CD4-positive, alpha-beta memory T cell (primary cell): ENCODE results near the gene DLK1. TPM values are rescaled to one million over a fixed set of nuclear protein-coding genes. Genes with fewer than 3 reads are reported as not detected.

Experiments
- CTCF ChIA-PET: fragments of 350-600 bp; sonication (Branson Sonifier 250); formaldehyde crosslinking; loops from one replicate; lab custom pipeline; 2021; ENCODE audit warnings: inconsistent platforms; ENCODE audit not compliant: partially characterized antibody; lab: Charles Lee
- POLR2A ChIA-PET: fragments of 350-600 bp; sonication (Branson Sonifier 250); formaldehyde crosslinking; loops from one replicate; lab custom pipeline; 2021; ENCODE audit not compliant: partially characterized antibody; lab: Charles Lee
- DNase-seq, 5 donors: peaks; one replicate each; pipeline versions ENCODE4 v3.0.0 to v3.0.0-alpha.2; 2020 to 2022; ENCODE audit warnings: mixed read lengths in 1 of 5
- H3K27ac ChIP-seq: one replicate; pipeline ENCODE4 v1.7.0; 2013; ENCODE audit warnings: low read depth, low read length
- H3K27me3 ChIP-seq: 2 replicates; pipeline ENCODE4 v1.7.0; 2013; ENCODE audit warnings: mild to moderate bottlenecking, low read length, moderate library complexity; ENCODE audit not compliant: insufficient read depth
- H3K36me3 ChIP-seq: 2 replicates; pipeline ENCODE4 v1.7.0; 2013; ENCODE audit warnings: mild to moderate bottlenecking, low read length, moderate library complexity; ENCODE audit not compliant: insufficient read depth
- H3K4me1 ChIP-seq: 2 replicates; pipeline ENCODE4 v1.7.0; 2013; ENCODE audit warnings: mild to moderate bottlenecking, low read length, moderate library complexity; ENCODE audit not compliant: insufficient read depth
- H3K4me3 ChIP-seq, 2 donors: one replicate each; pipeline ENCODE4 v1.7.0; 2013; ENCODE audit warnings: low read length in 2 of 2, mild to moderate bottlenecking in 1 of 2
- H3K9me3 ChIP-seq, 2 donors: one replicate each; pipeline ENCODE4 v1.7.0; 2013; ENCODE audit warnings: low read length in 2 of 2, control low read depth in 1 of 2; ENCODE audit not compliant: control insufficient read depth in 1 of 2
- H3K27ac Mint-ChIP-seq, 7 donors: one replicate each; pipeline ENCODE4 v1.8.0; 2020 to 2021; ENCODE audit warnings: mixed read lengths in 7 of 7, mild to moderate bottlenecking in 6 of 7, inconsistent platforms in 3 of 7, moderate library complexity in 3 of 7
- H3K27me3 Mint-ChIP-seq, 2 donors: one replicate each; pipeline ENCODE4 v1.8.0; 2020 to 2021; ENCODE audit warnings: mixed read lengths in 2 of 2
- H3K36me3 Mint-ChIP-seq, 2 donors: one replicate each; pipeline ENCODE4 v1.8.0; 2020 to 2021; ENCODE audit warnings: mixed read lengths in 2 of 2, inconsistent platforms in 1 of 2, mild to moderate bottlenecking in 1 of 2
- H3K4me1 Mint-ChIP-seq, 4 donors: one replicate each; pipeline ENCODE4 v1.8.0; 2020 to 2021; ENCODE audit warnings: mixed read lengths in 4 of 4, mild to moderate bottlenecking in 1 of 4
- H3K4me3 Mint-ChIP-seq, 8 donors: one replicate each; pipeline ENCODE4 v1.8.0; 2020 to 2021; ENCODE audit warnings: mixed read lengths in 8 of 8, mild to moderate bottlenecking in 7 of 8, moderate library complexity in 6 of 8, inconsistent platforms in 3 of 8
- H3K9me3 Mint-ChIP-seq, 8 donors: one replicate each; pipeline ENCODE4 v1.8.0; 2020 to 2021; ENCODE audit warnings: mixed read lengths in 8 of 8, mild to moderate bottlenecking in 5 of 8, inconsistent platforms in 3 of 8, moderate library complexity in 1 of 8
- intact Hi-C: fragments of 100-400 bp; cut with micrococcal nuclease; formaldehyde crosslinking; loops from one replicate; pipeline ENCODE4 v1.15.1; 2023
- polyA plus RNA-seq, 2 donors: library from polyadenylated mRNA; unstranded; fragments of 300-500 nt; fragmentation: Illumina TruSeq; gene quantifications; one replicate each; pipeline ENCODE4 v1.2.3, GENCODE V29; 2021
- total RNA-seq, 2 experiments: library from RNA; stranded (reverse); gene quantifications; one replicate each; pipeline ENCODE4 v1.2.3, GENCODE V29; 2021

Gene DLK1
- total and polyA plus RNA-seq, 4 experiments from 2014 or later: not detected

GRCh38 chr14:100694579-100695422, 31.9 kb upstream of the DLK1 start:
- no peak overlapping the region for H3K4me3 ChIP-seq
- H3K27ac Mint-ChIP-seq: no peak overlapping the region
- no peaks in the 10 kb centered on the region for H3K4me1 Mint-ChIP-seq
- H3K9me3 ChIP-seq: no peaks in the 10 kb centered on the region
- intact Hi-C loops: no loop called here
- no peaks in the 10 kb centered on the region for H3K36me3 ChIP-seq
- ChIA-PET POLR2A (no interaction called here), CTCF (no interaction called here)
- no peaks in the 10 kb centered on the region for H3K4me1 ChIP-seq
- no peak overlapping the region for H3K27ac ChIP-seq
- H3K27me3 ChIP-seq: no peaks in the 10 kb centered on the region
- no peak for DNase-seq
- peaks cover 3 to 17% of the 10 kb centered on the region in 2 donors for H3K27me3 Mint-ChIP-seq
- no peaks in the 10 kb centered on the region for H3K36me3 Mint-ChIP-seq
- peaks cover 0 to 2% (median 0%) of the 10 kb centered on the region in 8 donors for H3K9me3 Mint-ChIP-seq
- H3K4me3 Mint-ChIP-seq: no peak overlapping the region

- H3K27ac ChIP-seq: no peak overlapping the region
- CTCF ChIA-PET: no interaction called here
- no peaks in the 10 kb centered on the region for H3K4me1 Mint-ChIP-seq
- no peaks in the 10 kb centered on the region for H3K4me1 ChIP-seq
- H3K27ac Mint-ChIP-seq: no peak overlapping the region
- H3K9me3 Mint-ChIP-seq: peaks cover 0 to 2% (median 0%) of the 10 kb centered on the region in 8 donors
- POLR2A ChIA-PET: no interaction called here
- DNase-seq: no peak
- no peaks in the 10 kb centered on the region for H3K36me3 ChIP-seq
- no peaks in the 10 kb centered on the region for H3K9me3 ChIP-seq
- peaks cover 4 to 15% of the 10 kb centered on the region in 2 donors for H3K27me3 Mint-ChIP-seq
- no peaks in the 10 kb centered on the region for H3K27me3 ChIP-seq
- H3K4me3 ChIP-seq: no peak overlapping the region
- no peak overlapping the region for H3K4me3 Mint-ChIP-seq
- no peaks in the 10 kb centered on the region for H3K36me3 Mint-ChIP-seq
- intact Hi-C loops: no loop called here
Observed at GRCh38 chr14:100695423-100695738, 31.3 kb upstream of the DLK1 start.

GRCh38 chr14:100696008-100696407, 30.7 kb upstream of the DLK1 start:
- H3K27ac Mint-ChIP-seq: no peak overlapping the region
- intact Hi-C loops: no loop called here
- no peaks in the 10 kb centered on the region for H3K36me3 Mint-ChIP-seq
- H3K9me3 ChIP-seq: no peaks in the 10 kb centered on the region
- H3K4me3 Mint-ChIP-seq: no peak overlapping the region
- peaks cover 0 to 2% (median 0%) of the 10 kb centered on the region in 8 donors for H3K9me3 Mint-ChIP-seq
- H3K27ac ChIP-seq: no peak overlapping the region
- ChIA-PET POLR2A (no interaction called here), CTCF (no interaction called here)
- no peak for DNase-seq
- H3K36me3 ChIP-seq: no peaks in the 10 kb centered on the region
- H3K27me3 ChIP-seq: no peaks in the 10 kb centered on the region
- peaks cover 4 to 19% of the 10 kb centered on the region in 2 donors for H3K27me3 Mint-ChIP-seq
- H3K4me1 ChIP-seq: no peaks in the 10 kb centered on the region
- no peak overlapping the region for H3K4me3 ChIP-seq
- H3K4me1 Mint-ChIP-seq: no peaks in the 10 kb centered on the region

GRCh38 chr14:100696590-100696989, 30.1 kb upstream of the DLK1 start:
- H3K9me3 ChIP-seq: no peaks in the 10 kb centered on the region
- no peak overlapping the region for H3K27ac Mint-ChIP-seq

GRCh38 chr14:100698066-100698465, 28.6 kb upstream of the DLK1 start:
- Histone ChIP-seq H3K36me3 (no peaks in the 10 kb centered on the region), H3K27me3 (no peaks in the 10 kb centered on the region), H3K27ac (no peak overlapping the region), H3K9me3 (no peaks in the 10 kb centered on the region), H3K4me3 (no peak overlapping the region), H3K4me1 (no peaks in the 10 kb centered on the region)
- intact Hi-C loops: no loop called here
- Mint-ChIP-seq H3K4me1 (no peaks in the 10 kb centered on the region), H3K36me3 (no peaks in the 10 kb centered on the region), H3K27me3 (peaks cover 4 to 20% of the 10 kb centered on the region in 2 donors), H3K9me3 (peaks cover 0 to 2% (median 0%) of the 10 kb centered on the region in 8 donors), H3K27ac (no peak overlapping the region), H3K4me3 (no peak overlapping the region)
- CTCF ChIA-PET: no interaction called here
- no peak for DNase-seq
- POLR2A ChIA-PET: no interaction called here

More at GRCh38 chr14:100696590-100696989, 30.1 kb upstream of the DLK1 start:
- Mint-ChIP-seq H3K4me3 (no peak overlapping the region), H3K36me3 (no peaks in the 10 kb centered on the region), H3K27me3 (peaks cover 4 to 22% of the 10 kb centered on the region in 2 donors), H3K9me3 (peaks cover 0 to 2% (median 0%) of the 10 kb centered on the region in 8 donors), H3K4me1 (no peaks in the 10 kb centered on the region)
- CTCF ChIA-PET: no interaction called here
- H3K27me3 ChIP-seq: no peaks in the 10 kb centered on the region
- no peaks in the 10 kb centered on the region for H3K36me3 ChIP-seq
- intact Hi-C loops: no loop called here
- no peak overlapping the region for H3K4me3 ChIP-seq
- no peak for DNase-seq
- H3K27ac ChIP-seq: no peak overlapping the region
- H3K4me1 ChIP-seq: no peaks in the 10 kb centered on the region
- POLR2A ChIA-PET: no interaction called here

- Mint-ChIP-seq H3K4me3 (no peak overlapping the region), H3K27ac (no peak overlapping the region), H3K27me3 (peaks cover 4 to 18% of the 10 kb centered on the region in 2 donors), H3K4me1 (no peaks in the 10 kb centered on the region), H3K36me3 (no peaks in the 10 kb centered on the region), H3K9me3 (peaks cover 0 to 2% (median 0%) of the 10 kb centered on the region in 8 donors)
- no peaks in the 10 kb centered on the region for H3K4me1 ChIP-seq
- no peaks in the 10 kb centered on the region for H3K36me3 ChIP-seq
- H3K27me3 ChIP-seq: no peaks in the 10 kb centered on the region
- CTCF ChIA-PET: no interaction called here
- intact Hi-C loops: no loop called here
- POLR2A ChIA-PET: no interaction called here
- H3K27ac ChIP-seq: no peak overlapping the region
- no peak overlapping the region for H3K4me3 ChIP-seq
- H3K9me3 ChIP-seq: no peaks in the 10 kb centered on the region
- no peak for DNase-seq
Observed at GRCh38 chr14:100698666-100699448, 27.8 kb upstream of the DLK1 start.

- no peaks in the 10 kb centered on the region for H3K4me1 Mint-ChIP-seq
- intact Hi-C loops: no loop called here
- Histone ChIP-seq H3K4me1 (no peaks in the 10 kb centered on the region), H3K4me3 (no peak overlapping the region), H3K36me3 (no peaks in the 10 kb centered on the region), H3K9me3 (no peaks in the 10 kb centered on the region), H3K27me3 (no peaks in the 10 kb centered on the region), H3K27ac (no peak overlapping the region)
- CTCF ChIA-PET: interaction anchor here (1.2 kb wide), 1 partner anchor 39 kb away, joined by 3 read pairs; no protein-coding TSS in a partner anchor
- no peak overlapping the region for H3K27ac Mint-ChIP-seq
- H3K4me3 Mint-ChIP-seq: no peak overlapping the region
- POLR2A ChIA-PET: no interaction called here
- peaks cover 0 to 2% (median 0%) of the 10 kb centered on the region in 8 donors for H3K9me3 Mint-ChIP-seq
- no peaks in the 10 kb centered on the region for H3K36me3 Mint-ChIP-seq
- H3K27me3 Mint-ChIP-seq: peaks cover 7 to 23% of the 10 kb centered on the region in 2 donors
- no peak for DNase-seq
Observed at GRCh38 chr14:100701314-100701713, 25.4 kb upstream of the DLK1 start.
